HFFc6 (cell line): Measurements from ENCODE around the gene KRTAP5-11. TPM values are rescaled to one million over a fixed set of nuclear protein-coding genes. Genes with fewer than 3 reads are reported as not detected.

ENCODE experiments used
- DNase-seq: peaks from one replicate; pipeline ENCODE4 v3.0.0-alpha.2; 2018
- H3K27ac Mint-ChIP-seq: 2 replicates; pipeline ENCODE4 v1.8.0; 2020; ENCODE audit warnings: mild to moderate bottlenecking, mixed read lengths
- H3K27me3 Mint-ChIP-seq: 2 replicates; pipeline ENCODE4 v1.8.0; 2021; ENCODE audit warnings: mild to moderate bottlenecking, moderate library complexity, mixed read lengths; ENCODE audit not compliant: insufficient read depth
- H3K36me3 Mint-ChIP-seq: 2 replicates; pipeline ENCODE4 v1.8.0; 2021; ENCODE audit warnings: low read depth, mixed read lengths
- H3K4me1 Mint-ChIP-seq: 2 replicates; pipeline ENCODE4 v1.8.0; 2020; ENCODE audit warnings: low read depth, mixed read lengths
- H3K4me3 Mint-ChIP-seq: 2 replicates; pipeline ENCODE4 v1.8.0; 2020; ENCODE audit warnings: mild to moderate bottlenecking, moderate library complexity, mixed read lengths
- H3K9me3 Mint-ChIP-seq: 2 replicates; pipeline ENCODE4 v1.8.0; 2020; ENCODE audit warnings: mild to moderate bottlenecking, mixed read lengths
- CTCF ChIP-seq: fragments of 200-600 bp; sonication (generic); IDR thresholded peaks from 2 replicates; pipeline ENCODE4 v1.5.0; 2021; ENCODE audit warnings: antibody characterized with exemption, mild to moderate bottlenecking
- total RNA-seq, 6 experiments: library from RNA; stranded (reverse); fragmentation: NEBNext Ultra II Directional; extraction: Animal tissue kit (Norgen Biotek cat#: 25700); gene quantifications; 2 replicates in 1 of 6; 3 replicates in 5 of 6; pipeline ENCODE4 v1.2.3, GENCODE V29; 2021

The KRTAP5-11 gene
- total RNA-seq, 6 experiments from 2014 or later: not detected

GRCh38 chr11:71548716-71549151 lies 33.9 kb downstream of the KRTAP5-11 start:
- Mint-ChIP-seq H3K27me3 (peaks cover 14% of the 10 kb centered on the region), H3K4me1 (no peaks in the 10 kb centered on the region), H3K27ac (no peak overlapping the region), H3K36me3 (no peaks in the 10 kb centered on the region), H3K9me3 (no peaks in the 10 kb centered on the region; the same call in 1 of the 2 replicates), H3K4me3 (no peak overlapping the region)
- TF ChIP-seq CTCF: no peak
- no peak for DNase-seq

DNA sequence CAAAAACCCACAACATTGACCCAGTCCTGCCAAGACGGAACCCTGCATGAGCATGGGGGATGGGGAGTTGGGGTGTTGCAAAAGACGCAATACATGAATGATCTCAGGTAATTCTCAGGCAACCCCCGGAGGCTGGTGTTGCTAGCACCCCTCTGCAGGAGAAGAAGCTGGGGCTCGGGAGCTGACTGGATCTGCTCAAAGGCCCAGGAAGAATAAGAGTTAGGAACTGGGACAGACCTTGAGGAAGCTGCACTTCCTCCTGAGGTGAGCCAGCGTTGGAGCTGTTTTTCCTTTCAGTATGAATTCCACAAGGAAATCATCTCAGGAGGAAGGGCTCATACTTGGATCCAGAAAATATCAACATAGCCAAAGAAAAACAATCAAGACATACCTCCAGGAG lies 34.6 kb downstream of the KRTAP5-11 start, which contains the start of gene KRTAP5-9:
Gene KRTAP5-9, plus strand, starts transcription at position 301 of the 400 bp plus-strand sequence. CDS start 238 bp downstream, outside the sequence.
- Mint-ChIP-seq H3K4me3 (no peak within 1 kb of the TSS), H3K9me3 (no peaks in the 10 kb centered on the region; the same call in 1 of the 2 replicates), H3K4me1 (no peaks in the 10 kb centered on the region), H3K27ac (no peak within 1 kb of the TSS), H3K36me3 (no peaks in the 10 kb centered on the region), H3K27me3 (peaks cover 19% of the 10 kb centered on the region)
- DNase-seq: no peak
- TF ChIP-seq CTCF: no peak

GRCh38 chr11:71545405-71545966 lies 37.2 kb downstream of the KRTAP5-11 start:
- no peak for DNase-seq
- H3K27ac Mint-ChIP-seq: no peak overlapping the region
- no peak overlapping the region for H3K4me3 Mint-ChIP-seq
- peaks cover 26% of the 10 kb centered on the region for H3K27me3 Mint-ChIP-seq
- no peaks in the 10 kb centered on the region for H3K36me3 Mint-ChIP-seq
- H3K4me1 Mint-ChIP-seq: no peaks in the 10 kb centered on the region
- no peak for TF ChIP-seq CTCF
- no peaks in the 10 kb centered on the region; the same call in 1 of the 2 replicates for H3K9me3 Mint-ChIP-seq

GRCh38 chr11:71544525-71545214 lies 38.0 kb downstream of the KRTAP5-11 start:
- TF ChIP-seq CTCF: no peak
- H3K27me3 Mint-ChIP-seq: peaks cover 28% of the 10 kb centered on the region
- no peaks in the 10 kb centered on the region; the same call in 1 of the 2 replicates for H3K9me3 Mint-ChIP-seq
- no peaks in the 10 kb centered on the region for H3K36me3 Mint-ChIP-seq
- H3K4me1 Mint-ChIP-seq: no peaks in the 10 kb centered on the region
- no peak overlapping the region for H3K27ac Mint-ChIP-seq
- H3K4me3 Mint-ChIP-seq: no peak overlapping the region
- DNase-seq: no peak

DNA sequence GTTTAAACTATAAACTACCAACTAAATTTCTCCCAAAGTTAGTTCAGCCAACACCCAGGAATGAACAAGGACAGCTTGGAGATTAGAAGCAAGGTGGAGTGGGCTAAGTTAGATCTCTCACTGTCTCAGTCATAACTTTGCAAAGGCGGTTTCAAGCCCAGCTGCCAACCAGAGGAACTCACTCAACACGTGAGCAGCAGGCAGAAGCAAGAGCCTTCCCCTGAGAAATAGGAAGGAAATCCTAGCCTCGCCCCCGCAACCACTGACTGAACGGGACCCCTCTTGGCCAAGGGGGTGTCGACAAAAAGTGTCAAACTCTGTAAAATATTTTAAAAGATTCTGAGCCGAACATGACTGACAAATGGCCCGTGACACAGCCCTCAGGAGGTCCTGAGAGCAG lies 38.8 kb downstream of the KRTAP5-11 start:
- Mint-ChIP-seq H3K27ac (no peak overlapping the region), H3K4me3 (no peak overlapping the region), H3K9me3 (no peaks in the 10 kb centered on the region; the same call in 1 of the 2 replicates), H3K27me3 (peaks cover 29% of the 10 kb centered on the region), H3K36me3 (no peaks in the 10 kb centered on the region), H3K4me1 (no peaks in the 10 kb centered on the region)
- TF ChIP-seq CTCF: no peak
- DNase-seq: no peak
